Prostate gland (tissue), 2 donors: ENCODE data around the gene IDH3G. TPM values are rescaled to one million over a fixed set of nuclear protein-coding genes. Genes with fewer than 3 reads are reported as not detected.
"Not testable (repeated sequence)": the region's sequence is repeated elsewhere in the genome, so short reads cannot be mapped to it uniquely, and the experiment has no call there.

ENCODE experiments used
- DNase-seq: peaks from one replicate; pipeline ENCODE4 v3.0.0-alpha.2; 2019; ENCODE audit warnings: low spot score
- H3K27ac ChIP-seq, 2 donors: fragments of 200-600 bp; sonication (generic); 2 replicates each; pipeline ENCODE4 v1.5.1; 2017 to 2019
- H3K27me3 ChIP-seq: fragments of 200-600 bp; sonication (generic); replicated peaks from 2 replicates; pipeline ENCODE4 v1.5.1; 2019; ENCODE audit not compliant: insufficient read depth
- H3K36me3 ChIP-seq, 2 donors: fragments of 200-600 bp; sonication (generic); 1 replicate in 1 of 2; 2 replicates in 1 of 2; pipeline versions ENCODE4 v1.5.1 to v1.8.1; 2017 to 2019
- H3K4me1 ChIP-seq: fragments of 200-600 bp; sonication (generic); replicated peaks from 2 replicates; pipeline ENCODE4 v1.5.1; 2019
- H3K4me3 ChIP-seq, 2 donors: fragments of 200-600 bp; sonication (generic); 2 replicates each; pipeline ENCODE4 v1.5.1; 2017 to 2019
- H3K9me3 ChIP-seq: fragments of 200-600 bp; sonication (generic); 2 replicates; pipeline ENCODE4 v1.5.1; 2017
- CTCF ChIP-seq, 4 experiments: fragments of 200-600 bp in 2 of 4; fragments of 450-650 bp in 2 of 4; sonication (generic) in 2 of 4; IDR thresholded peaks; 1 replicate in 3 of 4; 2 replicates in 1 of 4; pipeline ENCODE4 v1.5.1; 2016 to 2019; ENCODE audit warnings: antibody characterized with exemption in 4 of 4, mild to moderate bottlenecking in 2 of 4, moderate library complexity in 2 of 4
- POLR2A ChIP-seq: fragments of 450-650 bp; IDR thresholded peaks from one replicate; pipeline ENCODE4 v1.6.1; 2016; ENCODE audit warnings: antibody characterized with exemption, mild to moderate bottlenecking
- POLR2AphosphoS5 ChIP-seq: sonication (generic); formaldehyde crosslinking; IDR thresholded peaks from one replicate; pipeline ENCODE4 v1.6.1; 2017; ENCODE audit warnings: antibody characterized with exemption
- WGBS: methylation state at CpG from one replicate; pipeline ENCODE4 v1.1.5; 2018; 5-methylcytosine and 5-hydroxymethylcytosine counted together
- intact Hi-C: fragments of 100-400 bp; cut with DNase I; formaldehyde crosslinking; loops from one replicate; pipeline ENCODE4 v1.14.2; 2022
- total RNA-seq, 2 donors: library from RNA; depleted of rRNA; stranded (reverse); fragments of >200 nt; gene quantifications; one replicate each; pipeline ENCODE4 v1.1.0, GENCODE V29; 2016

The IDH3G gene
- total RNA-seq, 2 donors from 2014 or later = 106 to 122 TPM

- H3K4me1 ChIP-seq = no peaks in the 10 kb centered on the region
- 87% methylated on average over 13 of the region's 14 CpGs for WGBS
- TF ChIP-seq POLR2A = no peak
- no peak for TF ChIP-seq POLR2AphosphoS5
- TF ChIP-seq CTCF (IDR thresholded peaks at IDR 0.05) = no peak
Measured at GRCh38 chrX:153762626-153763173, 31.5 kb downstream of the IDH3G start.

GRCh38 chrX:153761863-153762262 is 32.3 kb downstream of the IDH3G start:
- Histone ChIP-seq H3K9me3 (no peaks in the 10 kb centered on the region), H3K27me3 (no peaks in the 10 kb centered on the region), H3K36me3 (no peaks in the 10 kb centered on the region), H3K4me1 (no peaks in the 10 kb centered on the region), H3K27ac (no peak overlapping the region), H3K4me3 (no peak overlapping the region)
- intact Hi-C loops = loop anchor here (5.0 kb wide), 1 partner anchor 185 kb away; no protein-coding TSS in a partner anchor
- whole genome bisulfite sequencing = 84% methylated on average over 15 of the region's 15 CpGs
- TF ChIP-seq POLR2AphosphoS5 = no peak
- TF ChIP-seq CTCF (IDR thresholded peaks at IDR 0.05) = no peak
- no peak for TF ChIP-seq POLR2A
- no peak for DNase-seq

More at GRCh38 chrX:153762626-153763173, 31.5 kb downstream of the IDH3G start:
- H3K27ac ChIP-seq = no peak overlapping the region
- no peaks in the 10 kb centered on the region for H3K27me3 ChIP-seq
- no peak overlapping the region for H3K4me3 ChIP-seq
- H3K9me3 ChIP-seq = no peaks in the 10 kb centered on the region
- intact Hi-C loops = loop anchor here (5.0 kb wide), 1 partner anchor 185 kb away; no protein-coding TSS in a partner anchor
- DNase-seq = no peak
- no peaks in the 10 kb centered on the region for H3K36me3 ChIP-seq

GRCh38 chrX:153755136-153755535 is 39.0 kb downstream of the IDH3G start:
- Histone ChIP-seq H3K9me3 (no peaks in the 10 kb centered on the region), H3K4me1 (no peaks in the 10 kb centered on the region), H3K4me3 (no peak overlapping the region), H3K36me3 (no peaks in the 10 kb centered on the region), H3K27me3 (no peaks in the 10 kb centered on the region), H3K27ac (no peak overlapping the region)
- intact Hi-C loops = no loop called here
- 94% methylated on average over 1 of the region's 1 CpG for WGBS
- DNase-seq = no peak
- TF ChIP-seq POLR2AphosphoS5 = no peak
- no peak for TF ChIP-seq CTCF (IDR thresholded peaks at IDR 0.05)
- TF ChIP-seq POLR2A = no peak

- no peaks in the 10 kb centered on the region for H3K4me1 ChIP-seq
- no peaks in the 10 kb centered on the region for H3K36me3 ChIP-seq
- H3K4me3 ChIP-seq = no peak overlapping the region
- intact Hi-C loops = no loop called here
- DNase-seq = no peak
- 77% methylated on average over 10 of the region's 12 CpGs for WGBS
- no peaks in the 10 kb centered on the region for H3K9me3 ChIP-seq
- no peak for TF ChIP-seq POLR2AphosphoS5
- TF ChIP-seq CTCF (IDR thresholded peaks at IDR 0.05) = no peak
- no peak for TF ChIP-seq POLR2A
- H3K27me3 ChIP-seq = no peaks in the 10 kb centered on the region
- H3K27ac ChIP-seq = no peak overlapping the region
Measured at GRCh38 chrX:153750127-153750774, 43.9 kb downstream of the IDH3G start.

GRCh38 chrX:153749017-153749416 is 45.2 kb downstream of the IDH3G start:
- H3K9me3 ChIP-seq, H3K4me3 ChIP-seq, H3K36me3 ChIP-seq, H3K4me1 ChIP-seq, H3K27ac ChIP-seq, intact Hi-C loops, H3K27me3 ChIP-seq, DNase-seq: not testable (repeated sequence)
- WGBS = 90% methylated on average over 6 of the region's 7 CpGs

DNA sequence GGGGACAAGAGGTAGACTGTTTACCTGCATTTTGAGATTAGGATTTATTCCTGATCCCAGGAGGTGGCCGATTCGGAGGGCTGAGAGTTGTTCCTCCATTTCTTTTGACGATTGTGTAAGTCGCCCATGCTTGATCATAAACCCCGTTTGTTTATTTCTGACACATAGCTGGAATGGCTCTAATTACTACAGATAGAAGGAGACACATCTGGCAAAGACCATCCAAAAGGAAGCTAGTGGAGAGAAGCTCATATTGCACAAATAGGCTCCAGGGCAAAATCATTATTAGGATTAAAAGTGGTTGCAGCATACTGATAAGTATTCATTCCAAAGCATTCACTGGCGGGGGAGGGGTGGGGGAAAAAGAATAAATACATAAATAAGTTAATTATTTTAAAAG is 47.2 kb downstream of the IDH3G start:
- H3K4me1 ChIP-seq, H3K4me3 ChIP-seq, H3K9me3 ChIP-seq, H3K27ac ChIP-seq, H3K27me3 ChIP-seq, DNase-seq, H3K36me3 ChIP-seq, intact Hi-C loops: not testable (repeated sequence)
- 66% methylated on average over 6 of the region's 6 CpGs for WGBS
